Activated CD8-positive, alpha-beta memory T cell treated with anti-CD3 and anti-CD28 coated beads for 24 hours (primary cell): ENCODE data around the gene SEMA4D.
A peak's percentile ranks its signal among the peaks of the same experiment; 100 is the strongest.

ENCODE experiments used
- DNase-seq: peaks from one replicate; pipeline ENCODE4 v3.0.0-alpha.2; 2020

The SEMA4D gene

GRCh38 chr9:89497257-89497963 lies 503 bp downstream of the SEMA4D start:
- DNase-seq, result peak; percentile 72

- peak; percentile 76 for DNase-seq
These were observed 1.2 kb downstream of the SEMA4D start for GRCh38 chr9:89496645-89497256.

- DNase-seq, result no peak
These were observed 1.9 kb downstream of the SEMA4D start for GRCh38 chr9:89495824-89496560.

- DNase-seq, result peak; percentile 56
These were observed 3.7 kb downstream of the SEMA4D start for GRCh38 chr9:89494199-89494598.

GRCh38 chr9:89493671-89494070 lies 4.2 kb downstream of the SEMA4D start:
- DNase-seq, result peak; percentile 43

GRCh38 chr9:89493181-89493580 lies 4.7 kb downstream of the SEMA4D start:
- peak; percentile 54 for DNase-seq

- peak; percentile 55 for DNase-seq
These were observed 5.3 kb downstream of the SEMA4D start for GRCh38 chr9:89492586-89492985.

GRCh38 chr9:89491694-89492093 lies 6.2 kb downstream of the SEMA4D start:
- DNase-seq, result peak; percentile 68

- peak; percentile 51 for DNase-seq
These were observed 8.1 kb downstream of the SEMA4D start for GRCh38 chr9:89489548-89490530.

GRCh38 chr9:89488936-89489335 lies 9.0 kb downstream of the SEMA4D start:
- DNase-seq, result no peak

- no peak for DNase-seq
These were observed 9.8 kb downstream of the SEMA4D start for GRCh38 chr9:89488131-89488530.

- DNase-seq, result peak; percentile 56
These were observed 11.2 kb downstream of the SEMA4D start for GRCh38 chr9:89486681-89487080.

GRCh38 chr9:89484475-89485404 lies 13.2 kb downstream of the SEMA4D start:
- peak; percentile 54 for DNase-seq

GRCh38 chr9:89483592-89484474 lies 14.1 kb downstream of the SEMA4D start:
- peak; percentile 87 for DNase-seq

GRCh38 chr9:89482901-89483361 lies 15.0 kb downstream of the SEMA4D start:
- DNase-seq, result peak; percentile 56

- DNase-seq, result peak; percentile 65
These were observed 15.7 kb downstream of the SEMA4D start for GRCh38 chr9:89482056-89482851.

GRCh38 chr9:89481538-89481915 lies 16.4 kb downstream of the SEMA4D start:
- DNase-seq, result peak; percentile 77

GRCh38 chr9:89480825-89481537 lies 16.9 kb downstream of the SEMA4D start:
- no peak for DNase-seq

- DNase-seq, result peak; percentile 58
These were observed 17.5 kb downstream of the SEMA4D start for GRCh38 chr9:89480372-89480771.
